GM21723 (cell line): ENCODE measurements around the gene DCAKD.
A peak's percentile ranks its signal among the peaks of the same experiment; 100 is the strongest.
"Not testable (repeated sequence)": the region's sequence is repeated elsewhere in the genome, so short reads cannot be mapped to it uniquely, and the experiment has no call there.

ENCODE experiments used
- ATAC-seq: cut with Tn5 transposase; IDR thresholded peaks from one replicate; pipeline ENCODE4 v1.9.1; 2021; ENCODE audit warnings: mild to moderate bottlenecking, moderate library complexity; ENCODE audit not compliant: unreplicated experiment

DCAKD gene

GRCh38 chr17:45070001-45070400 lies 18.6 kb upstream of the DCAKD start:
- no peak for ATAC-seq

DNA sequence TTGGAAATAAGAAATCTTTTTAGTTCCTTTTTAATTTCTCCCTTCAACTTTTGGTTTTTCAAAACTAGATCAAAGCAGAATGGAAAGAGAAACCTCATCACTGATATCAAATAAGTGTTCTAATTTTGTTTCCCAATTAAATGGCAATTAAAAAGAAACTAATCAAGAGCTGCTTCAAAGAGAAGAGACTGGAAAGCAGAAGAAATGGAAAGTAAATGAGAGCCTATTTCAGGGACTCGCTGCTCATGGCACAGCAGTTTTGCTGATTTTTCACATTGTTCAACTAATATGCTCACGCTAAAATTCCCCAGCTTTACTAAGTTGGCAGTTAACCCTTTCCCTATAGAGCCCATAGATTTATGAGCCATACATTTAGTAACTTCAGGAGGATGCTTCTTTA lies 16.2 kb upstream of the DCAKD start:
- ATAC-seq, result no peak

DNA sequence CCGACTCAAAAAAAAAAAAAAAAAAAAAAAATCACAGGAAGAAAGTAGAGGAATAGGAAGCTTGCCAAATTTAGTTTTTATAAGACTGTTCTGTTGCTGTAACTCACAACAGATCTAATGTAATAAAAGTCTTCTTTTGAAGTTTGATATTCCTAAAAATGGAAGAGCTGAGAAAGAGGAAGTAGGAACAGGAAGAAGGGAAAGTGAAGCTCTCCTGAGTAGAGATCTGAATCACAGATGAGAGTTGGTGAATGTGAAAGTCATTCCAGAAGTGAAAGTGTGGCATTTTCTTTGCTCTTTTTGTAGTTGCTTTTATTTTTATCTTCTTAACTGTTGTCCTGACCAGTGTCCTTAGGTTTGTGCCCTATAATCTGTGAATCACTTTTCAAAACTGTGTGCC lies 11.8 kb upstream of the DCAKD start:
- no peak for ATAC-seq

DNA sequence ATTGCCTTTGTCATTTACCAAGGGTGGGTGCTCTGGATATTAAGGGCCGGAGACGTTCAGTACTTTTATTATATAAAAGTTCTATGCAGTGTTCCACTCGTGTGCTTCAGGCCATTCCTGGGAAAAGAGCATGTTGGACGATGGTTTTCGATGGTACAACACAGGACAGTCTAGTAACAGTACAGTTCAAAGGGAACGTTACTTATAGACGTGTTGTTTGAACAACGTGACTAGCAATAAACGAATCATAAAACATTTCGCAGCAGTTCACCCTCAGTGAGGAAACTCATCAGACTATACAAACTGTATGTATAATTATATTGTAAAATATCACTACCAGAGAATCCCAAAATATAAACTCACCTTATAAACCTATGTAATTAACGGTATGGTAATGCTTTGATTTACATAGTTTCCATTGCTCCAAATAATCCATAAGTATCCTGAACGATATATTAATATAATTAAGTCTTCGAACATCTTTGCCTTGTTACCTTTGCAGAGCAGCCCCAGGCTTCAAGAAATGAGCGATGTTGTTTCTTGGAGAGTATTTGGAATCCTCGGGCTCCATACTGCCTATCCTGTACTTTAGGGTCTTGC lies 10.3 kb upstream of the DCAKD start:
- no peak for ATAC-seq

DNA sequence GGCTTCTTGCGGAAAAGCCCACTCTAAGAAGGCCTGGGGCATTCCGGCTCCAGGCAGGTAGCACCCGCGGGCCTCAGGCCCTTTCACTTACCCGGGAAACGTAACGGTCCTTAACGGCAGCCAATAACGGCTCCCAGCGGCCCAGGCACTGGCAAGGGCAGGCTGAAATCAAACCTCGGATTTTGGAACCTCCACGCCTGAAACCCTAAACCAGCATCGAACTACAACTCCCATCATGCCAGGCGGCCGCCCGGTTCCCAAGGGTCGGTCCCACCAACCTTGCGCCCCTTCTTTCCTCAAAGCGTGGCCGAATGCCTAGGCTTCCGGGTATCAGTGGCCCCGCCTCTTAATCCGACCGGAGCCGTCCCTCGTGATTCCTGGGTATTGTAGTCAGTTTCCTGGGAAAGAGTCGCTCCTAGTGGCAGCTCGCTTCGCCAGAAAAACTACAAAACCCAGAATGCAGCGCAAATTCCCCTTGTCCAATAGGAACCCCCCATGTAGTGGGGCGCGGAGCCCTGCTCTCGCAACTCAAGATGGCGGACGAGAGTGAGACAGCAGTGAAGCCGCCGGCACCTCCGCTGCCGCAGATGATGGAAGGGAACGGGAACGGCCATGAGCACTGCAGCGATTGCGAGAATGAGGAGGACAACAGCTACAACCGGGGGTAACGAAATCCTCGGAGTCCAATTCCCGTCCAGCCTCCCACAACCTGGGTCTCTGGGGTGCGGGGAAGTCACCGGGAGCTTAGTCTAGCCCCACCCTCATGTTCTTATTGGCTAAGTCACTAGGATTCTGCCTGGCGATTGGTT lies 9.6 kb upstream of the DCAKD start, which contains the start of gene NMT1:
Gene NMT1 (plus strand): TSS at position 521 of the 809 bp plus-strand sequence. CDS start 13 bp downstream, at position 534.
- peak; percentile 88 for ATAC-seq

DNA sequence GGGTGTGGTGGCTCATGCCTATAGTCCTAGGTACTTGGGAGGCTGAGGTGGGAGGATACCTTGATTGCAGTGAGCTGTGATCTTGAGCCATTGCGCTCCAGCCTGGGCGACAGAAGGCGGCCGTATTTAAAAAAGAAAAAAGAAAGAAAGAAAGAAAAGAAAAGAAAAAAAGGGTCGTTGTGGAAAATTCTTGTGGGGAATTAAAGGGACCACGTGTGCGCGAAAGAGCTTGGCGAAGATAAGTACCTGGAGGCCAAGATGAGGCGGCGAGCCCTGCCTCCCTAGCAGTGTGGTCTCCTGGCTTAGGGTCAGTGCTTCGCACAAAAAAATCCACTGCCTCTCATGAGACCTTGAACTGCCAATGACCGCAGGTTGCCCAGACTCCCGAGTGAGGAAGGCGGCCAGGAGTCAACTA lies 9.0 kb upstream of the DCAKD start:
- no peak for ATAC-seq

GRCh38 chr17:45052052-45052772 lies 780 bp upstream of the DCAKD start:
- ATAC-seq, result no peak

DNA sequence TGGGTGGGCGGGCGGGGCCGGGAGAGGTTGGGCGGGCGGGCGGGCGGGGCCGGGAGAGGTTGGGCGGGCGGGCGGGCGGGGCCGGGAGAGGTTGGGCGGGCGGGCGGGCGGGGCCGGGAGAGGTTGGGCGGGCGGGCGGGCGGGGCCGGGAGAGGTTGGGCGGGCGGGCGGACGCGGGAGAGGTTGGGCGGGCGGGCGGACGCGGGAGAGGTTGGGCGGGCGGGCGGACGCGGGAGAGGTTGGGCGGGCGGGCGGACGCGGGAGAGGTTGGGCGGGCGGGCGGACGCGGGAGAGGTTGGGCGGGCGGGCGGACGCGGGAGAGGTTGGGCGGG lies 254 bp upstream of the DCAKD start:
- ATAC-seq, result not testable (repeated sequence)

DNA sequence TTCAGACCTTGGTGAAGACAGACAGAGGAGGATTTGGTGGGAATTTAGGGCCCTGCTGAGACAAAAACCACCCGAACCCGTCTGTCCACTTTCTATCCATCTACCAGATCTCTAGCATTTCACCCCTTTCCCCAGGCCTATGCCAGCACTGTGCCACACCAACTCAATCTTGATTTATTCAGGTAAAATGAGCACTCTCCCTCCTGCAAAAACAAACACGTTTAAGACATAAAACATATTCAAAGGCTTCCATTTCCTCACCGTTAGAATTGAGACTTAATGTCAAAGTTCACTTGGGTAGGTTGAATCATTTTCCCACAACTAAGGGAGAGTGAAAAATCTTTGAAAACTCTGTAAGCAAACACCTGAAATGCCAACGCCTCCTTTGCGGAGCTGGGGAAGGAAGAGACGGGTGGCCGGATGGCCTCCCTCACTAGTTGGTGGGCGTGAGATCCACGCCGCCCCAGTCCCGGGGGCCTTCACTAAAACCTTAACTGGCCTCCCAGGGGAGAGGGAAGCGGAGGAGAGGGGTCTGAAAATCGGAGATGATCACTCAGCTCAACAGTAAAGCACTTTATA lies 862 bp downstream of the DCAKD start:
- ATAC-seq, result no peak

DNA sequence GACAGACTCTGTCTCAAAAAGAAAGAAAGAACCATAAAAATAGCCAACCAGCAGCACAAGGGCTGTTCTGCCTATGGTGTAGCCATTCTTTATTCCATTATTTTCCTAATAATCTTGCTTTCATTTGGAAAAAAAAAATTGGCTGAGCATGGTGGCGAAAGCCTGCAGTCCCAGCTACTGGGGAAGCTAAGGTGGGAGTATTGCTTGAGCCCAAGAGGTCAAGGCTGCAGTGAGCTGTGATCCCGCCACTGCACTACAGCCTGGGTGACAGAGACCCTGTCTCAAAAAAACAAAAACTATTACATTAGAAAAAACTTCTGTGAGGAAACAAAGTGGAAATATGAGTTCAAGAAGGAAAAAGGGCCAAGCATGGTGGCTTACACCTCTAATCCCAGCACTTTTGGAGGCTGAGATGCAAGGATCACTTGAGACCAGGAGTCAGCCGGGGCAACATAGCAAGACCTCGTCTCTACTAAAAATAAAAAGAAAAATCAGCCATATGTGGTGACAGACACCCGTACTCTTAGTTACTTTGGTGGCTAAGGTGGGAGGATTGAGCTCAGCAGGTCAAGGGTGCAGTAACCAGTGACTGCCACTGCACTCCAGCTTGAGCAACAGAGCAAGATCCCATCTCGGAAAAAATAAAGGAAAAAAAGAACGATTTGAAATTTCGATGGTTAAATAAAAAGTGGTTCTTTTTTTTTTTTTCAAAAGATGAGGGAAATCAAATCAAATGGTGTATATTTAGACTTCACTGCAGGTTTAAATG lies 2.5 kb downstream of the DCAKD start:
- ATAC-seq, result no peak

- ATAC-seq, result no peak
These were observed 4.8 kb downstream of the DCAKD start for GRCh38 chr17:45046537-45047125.

GRCh38 chr17:45043813-45044540 lies 7.5 kb downstream of the DCAKD start:
- no peak for ATAC-seq

- ATAC-seq, result no peak
These were observed 8.9 kb downstream of the DCAKD start for GRCh38 chr17:45042346-45043120.

- no peak for ATAC-seq
These were observed 11.0 kb downstream of the DCAKD start for GRCh38 chr17:45040459-45040858.

DNA sequence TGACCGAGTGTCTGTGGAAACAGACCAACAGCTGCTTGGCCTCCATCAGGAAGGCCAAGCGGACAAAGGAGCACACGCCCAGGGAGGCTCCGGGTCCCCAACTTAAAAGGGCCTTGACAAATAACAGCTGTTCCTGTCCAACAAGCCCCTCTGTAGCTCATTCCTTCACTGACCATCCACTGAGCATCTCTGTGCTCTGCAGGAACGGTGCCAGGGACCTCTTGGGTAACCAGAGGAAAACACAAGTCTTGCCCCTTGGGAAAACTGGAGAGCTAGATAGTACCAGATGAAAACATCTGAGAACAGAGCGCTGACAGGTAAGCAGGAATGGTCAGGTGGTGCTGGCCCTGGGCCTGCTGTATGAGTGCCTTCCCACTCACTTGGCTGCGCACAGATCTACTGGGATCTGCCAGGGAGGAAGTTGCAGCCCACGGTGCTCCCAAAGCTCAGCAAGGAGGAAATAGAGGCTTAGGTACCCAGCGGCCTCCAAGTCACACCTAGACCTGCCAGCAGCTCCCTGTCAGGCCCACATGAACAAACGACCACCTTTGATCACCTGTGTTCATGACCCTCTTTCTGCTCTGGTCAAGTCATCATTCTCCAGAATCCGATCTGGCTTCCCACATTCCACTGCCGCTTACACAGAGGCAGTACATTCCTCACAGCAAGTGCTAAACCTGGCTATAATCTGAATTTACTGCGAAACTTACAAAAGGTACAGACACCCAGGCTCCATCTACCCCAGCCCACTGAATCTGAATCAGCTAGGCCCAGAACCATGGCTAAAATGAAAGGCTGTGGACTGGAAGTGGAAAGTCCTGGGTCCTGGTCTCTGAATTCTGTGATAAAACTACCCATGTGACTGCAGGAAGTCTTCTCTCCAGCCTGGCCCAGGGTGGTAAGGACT lies 12.5 kb downstream of the DCAKD start:
- ATAC-seq, result no peak

- no peak for ATAC-seq
These were observed 14.7 kb downstream of the DCAKD start for GRCh38 chr17:45036691-45037090.

GRCh38 chr17:45035848-45036247 lies 15.6 kb downstream of the DCAKD start:
- no peak for ATAC-seq

DNA sequence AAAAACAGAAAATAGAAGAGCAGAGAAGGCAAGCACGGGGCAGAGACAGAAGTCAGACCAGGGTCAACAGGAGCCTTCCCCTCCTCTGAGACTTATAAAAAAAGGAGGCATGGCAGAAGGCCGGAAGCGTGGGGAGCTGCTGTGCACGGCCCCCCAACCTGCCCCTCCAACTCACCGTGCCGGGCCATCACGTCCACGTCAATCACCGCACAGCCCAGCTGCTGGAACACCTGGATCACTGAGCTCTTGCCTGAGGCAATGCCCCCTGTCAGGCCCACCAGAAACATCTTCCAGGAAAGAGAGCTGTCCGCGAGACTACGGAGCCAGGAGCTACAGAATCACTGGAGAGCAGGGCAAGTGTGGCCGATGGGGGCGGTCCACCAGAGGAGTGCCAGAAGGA lies 16.8 kb downstream of the DCAKD start:
- ATAC-seq, result no peak
